Naive B cell (primary cell): ENCODE measurements around the gene AKAP8L. TPM values are rescaled to one million over a fixed set of nuclear protein-coding genes. Genes with fewer than 3 reads are reported as not detected.

Experiments used
- ATAC-seq, 2 donors: fragments of 150-1000 bp; cut with Tn5 transposase; 2 replicates each; pipeline ENCODE4 v1.10.0; 2021; ENCODE audit warnings: low read depth in 2 of 2, mild to moderate bottlenecking in 2 of 2, moderate library complexity in 2 of 2
- DNase-seq: peaks from one replicate; pipeline ENCODE4 v3.0.0; 2022
- H3K27ac Mint-ChIP-seq, 6 donors: one replicate each; pipeline ENCODE4 v1.8.0; 2020 to 2022; ENCODE audit warnings: mild to moderate bottlenecking in 6 of 6, mixed read lengths in 6 of 6, moderate library complexity in 5 of 6, inconsistent platforms in 2 of 6
- H3K27me3 Mint-ChIP-seq, 3 donors: one replicate each; pipeline ENCODE4 v1.8.0; 2021 to 2022; ENCODE audit warnings: mixed read lengths in 3 of 3, mild to moderate bottlenecking in 1 of 3
- H3K36me3 Mint-ChIP-seq, 2 donors: one replicate each; pipeline ENCODE4 v1.8.0; 2020 to 2022; ENCODE audit warnings: mixed read lengths in 2 of 2, inconsistent platforms in 1 of 2, mild to moderate bottlenecking in 1 of 2
- H3K4me1 Mint-ChIP-seq, 3 donors: one replicate each; pipeline ENCODE4 v1.8.0; 2020 to 2022; ENCODE audit warnings: mixed read lengths in 3 of 3, inconsistent platforms in 1 of 3, mild to moderate bottlenecking in 1 of 3, moderate library complexity in 1 of 3
- H3K4me3 Mint-ChIP-seq, 8 donors: one replicate each; pipeline ENCODE4 v1.8.0; 2020 to 2022; ENCODE audit warnings: mild to moderate bottlenecking in 8 of 8, mixed read lengths in 8 of 8, moderate library complexity in 8 of 8, inconsistent platforms in 2 of 8
- H3K9me3 Mint-ChIP-seq, 7 donors: one replicate each; pipeline ENCODE4 v1.8.0; 2020 to 2022; ENCODE audit warnings: mixed read lengths in 7 of 7, mild to moderate bottlenecking in 5 of 7, inconsistent platforms in 2 of 7, moderate library complexity in 1 of 7
- polyA plus RNA-seq, 6 donors: library from polyadenylated mRNA; unstranded; fragments of 300-500 nt; fragmentation: Illumina TruSeq; gene quantifications; one replicate each; pipeline ENCODE4 v1.2.3, GENCODE V29; 2021; ENCODE audit warnings: low read depth in 6 of 6

The AKAP8L gene
- polyA plus RNA-seq, 6 donors from 2014 or later: 37.8 to 103 (median 53.6) TPM

DNA sequence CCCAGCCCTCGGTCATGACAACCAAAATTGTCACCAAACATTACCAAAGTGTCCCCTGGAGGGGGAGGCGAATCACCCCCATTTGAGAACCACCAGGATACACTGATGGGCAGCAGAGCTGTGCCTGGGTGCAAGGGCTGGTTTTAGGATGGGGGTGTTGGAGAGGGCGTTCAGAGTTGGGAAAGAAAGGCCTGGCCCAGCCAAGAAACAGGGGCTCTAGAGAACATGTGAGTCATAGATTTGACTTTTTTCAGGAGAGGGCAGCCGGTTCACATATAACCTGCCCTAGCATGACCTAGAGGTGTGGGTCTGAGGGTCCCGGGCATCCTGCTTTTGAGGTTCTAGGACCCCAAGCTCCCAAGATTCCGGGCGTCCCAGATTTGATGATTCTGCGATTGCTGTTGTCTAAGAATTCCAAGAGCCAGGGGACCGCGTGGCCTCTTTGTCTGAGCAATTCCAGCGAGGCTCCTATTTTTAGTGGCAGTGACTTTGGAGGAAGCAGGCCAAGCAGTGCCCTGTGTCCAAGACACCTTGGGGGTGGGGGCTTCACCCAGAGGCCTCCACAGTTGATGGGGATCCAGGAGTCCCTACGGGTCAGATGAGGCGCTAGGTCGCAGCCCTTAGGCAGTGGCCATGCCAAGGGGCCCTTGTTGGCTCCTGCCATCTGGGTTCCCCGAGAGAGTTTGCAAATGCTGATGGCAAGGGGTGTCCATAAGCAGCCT is 25.9 kb upstream of the AKAP8L start:
- ATAC-seq (no peak), DNase-seq (no peak)
- Mint-ChIP-seq H3K27me3 (no peaks in the 10 kb centered on the region), H3K4me3 (no peak overlapping the region), H3K4me1 (peaks cover 9 to 17% (median 15%) of the 10 kb centered on the region in 3 donors), H3K36me3 (no peaks in the 10 kb centered on the region), H3K27ac (no peak overlapping the region), H3K9me3 (no peaks in the 10 kb centered on the region)

DNA sequence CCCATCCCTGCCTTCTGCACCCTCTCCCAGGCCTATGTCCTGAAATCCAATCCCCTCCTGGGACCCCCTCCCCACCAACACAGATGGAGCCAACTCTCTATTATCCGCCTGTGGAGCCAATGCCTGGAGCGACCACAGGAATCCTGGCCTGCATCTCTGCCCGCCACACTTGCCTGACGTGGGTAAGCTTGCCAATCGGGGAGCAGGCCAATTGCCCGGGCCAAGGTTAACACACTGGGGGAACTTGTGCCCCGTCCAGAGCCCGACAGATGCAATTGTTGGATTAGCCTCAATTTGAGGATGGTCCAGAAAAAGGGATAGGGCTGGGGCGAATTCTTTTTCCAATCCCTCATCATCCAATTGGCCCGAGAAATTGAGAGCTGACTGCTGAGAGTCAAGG is 25.1 kb upstream of the AKAP8L start:
- no peaks in the 10 kb centered on the region for H3K9me3 Mint-ChIP-seq
- peaks cover 7 to 14% (median 11%) of the 10 kb centered on the region in 3 donors for H3K4me1 Mint-ChIP-seq
- H3K4me3 Mint-ChIP-seq: no peak overlapping the region
- H3K36me3 Mint-ChIP-seq: no peaks in the 10 kb centered on the region
- no peaks in the 10 kb centered on the region for H3K27me3 Mint-ChIP-seq
- DNase-seq (no peak), ATAC-seq (no peak)
- no peak overlapping the region for H3K27ac Mint-ChIP-seq

DNA sequence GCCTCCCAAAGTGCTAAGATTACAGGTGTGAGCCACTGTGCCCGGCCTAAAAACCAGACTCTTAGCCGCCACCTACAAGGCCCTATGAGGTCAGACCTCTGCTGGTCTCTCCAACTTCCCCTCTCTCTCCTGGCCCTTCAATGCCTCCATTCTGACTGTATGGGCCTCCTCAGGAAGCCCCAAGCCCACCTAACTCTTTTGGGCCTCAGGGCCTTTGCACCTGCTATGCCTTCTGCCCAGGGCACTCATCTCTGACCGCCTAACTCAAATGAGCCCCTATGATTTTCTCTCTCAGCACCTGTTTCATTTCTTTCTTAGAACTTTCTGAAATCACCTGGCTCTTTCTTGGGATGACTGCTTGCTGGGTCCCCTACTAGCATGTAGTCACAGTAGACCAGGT is 24.5 kb upstream of the AKAP8L start:
- DNase-seq (no peak), ATAC-seq (no peak)
- no peak overlapping the region for H3K27ac Mint-ChIP-seq
- H3K27me3 Mint-ChIP-seq: no peaks in the 10 kb centered on the region
- peaks cover 2 to 9% (median 6%) of the 10 kb centered on the region in 3 donors for H3K4me1 Mint-ChIP-seq
- no peaks in the 10 kb centered on the region for H3K9me3 Mint-ChIP-seq
- H3K36me3 Mint-ChIP-seq: no peaks in the 10 kb centered on the region
- peak overlapping the region in 1 of 8 donors; percentile 29 for H3K4me3 Mint-ChIP-seq

DNA sequence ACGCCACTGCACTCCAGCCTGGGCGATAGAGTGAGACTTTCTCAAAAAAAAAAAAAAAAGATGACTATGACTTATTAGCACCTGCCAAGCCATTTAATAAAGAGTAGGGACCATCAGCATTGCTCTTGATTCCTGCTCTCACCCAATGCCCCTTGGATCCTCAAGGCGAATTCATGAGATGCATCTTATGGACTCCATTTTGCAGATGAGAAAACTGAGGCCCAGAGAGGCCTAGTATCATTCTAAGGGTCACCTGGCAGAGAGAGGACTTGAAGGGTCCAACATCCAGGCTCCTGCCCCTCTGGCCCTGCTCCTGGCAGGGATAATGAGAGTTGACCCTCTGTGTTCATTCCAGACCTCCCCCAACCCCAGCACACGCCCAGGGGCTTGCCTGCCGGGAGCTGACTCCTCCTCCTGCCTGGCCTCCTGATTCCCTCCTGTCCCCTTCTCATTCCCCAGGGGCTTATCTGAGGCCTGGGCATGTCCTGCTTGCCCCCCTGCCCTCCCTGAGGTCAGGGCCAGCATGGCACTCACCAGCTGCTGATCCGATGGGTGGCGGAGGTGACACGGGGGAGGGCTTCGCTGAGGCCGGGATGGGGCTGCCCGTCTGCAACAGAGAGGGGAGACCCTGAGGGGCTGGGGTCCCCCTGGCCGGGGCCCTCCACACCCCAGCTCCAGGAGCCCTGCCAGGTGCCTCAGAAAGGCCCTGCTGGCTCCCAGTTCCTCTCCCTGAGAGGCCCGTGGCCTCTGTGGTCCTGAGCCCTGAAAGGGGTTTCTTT is 23.5 kb upstream of the AKAP8L start:
- Mint-ChIP-seq H3K36me3 (no peaks in the 10 kb centered on the region), H3K4me1 (peaks cover 0 to 6% (median 3%) of the 10 kb centered on the region in 3 donors), H3K4me3 (no peak overlapping the region), H3K9me3 (no peaks in the 10 kb centered on the region), H3K27ac (no peak overlapping the region), H3K27me3 (no peaks in the 10 kb centered on the region)
- ATAC-seq (no peak), DNase-seq (no peak)

DNA sequence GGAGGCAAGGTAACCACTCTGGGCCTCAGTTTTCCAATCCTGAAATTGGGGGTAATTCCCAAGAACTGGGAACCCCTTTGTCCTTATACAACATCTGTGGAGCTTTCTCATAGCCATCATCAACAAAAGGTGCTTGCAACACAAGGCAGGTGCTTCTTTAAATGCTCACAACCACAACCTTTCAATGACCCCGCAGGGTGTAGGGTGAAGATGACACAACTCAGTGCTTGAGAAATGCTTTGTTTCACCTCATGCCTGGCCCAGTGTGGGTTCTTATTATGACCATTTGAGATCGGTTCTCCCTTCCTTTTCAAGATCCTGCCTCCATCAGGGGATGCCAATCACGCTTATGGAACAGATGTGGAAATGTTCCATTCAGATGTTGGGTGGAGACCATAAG is 22.5 kb upstream of the AKAP8L start:
- no peaks in the 10 kb centered on the region for H3K4me1 Mint-ChIP-seq
- ATAC-seq (no peak), DNase-seq (no peak)
- H3K9me3 Mint-ChIP-seq: no peaks in the 10 kb centered on the region
- no peaks in the 10 kb centered on the region for H3K36me3 Mint-ChIP-seq
- H3K27me3 Mint-ChIP-seq: no peaks in the 10 kb centered on the region
- no peak overlapping the region for H3K27ac Mint-ChIP-seq
- no peak overlapping the region for H3K4me3 Mint-ChIP-seq

DNA sequence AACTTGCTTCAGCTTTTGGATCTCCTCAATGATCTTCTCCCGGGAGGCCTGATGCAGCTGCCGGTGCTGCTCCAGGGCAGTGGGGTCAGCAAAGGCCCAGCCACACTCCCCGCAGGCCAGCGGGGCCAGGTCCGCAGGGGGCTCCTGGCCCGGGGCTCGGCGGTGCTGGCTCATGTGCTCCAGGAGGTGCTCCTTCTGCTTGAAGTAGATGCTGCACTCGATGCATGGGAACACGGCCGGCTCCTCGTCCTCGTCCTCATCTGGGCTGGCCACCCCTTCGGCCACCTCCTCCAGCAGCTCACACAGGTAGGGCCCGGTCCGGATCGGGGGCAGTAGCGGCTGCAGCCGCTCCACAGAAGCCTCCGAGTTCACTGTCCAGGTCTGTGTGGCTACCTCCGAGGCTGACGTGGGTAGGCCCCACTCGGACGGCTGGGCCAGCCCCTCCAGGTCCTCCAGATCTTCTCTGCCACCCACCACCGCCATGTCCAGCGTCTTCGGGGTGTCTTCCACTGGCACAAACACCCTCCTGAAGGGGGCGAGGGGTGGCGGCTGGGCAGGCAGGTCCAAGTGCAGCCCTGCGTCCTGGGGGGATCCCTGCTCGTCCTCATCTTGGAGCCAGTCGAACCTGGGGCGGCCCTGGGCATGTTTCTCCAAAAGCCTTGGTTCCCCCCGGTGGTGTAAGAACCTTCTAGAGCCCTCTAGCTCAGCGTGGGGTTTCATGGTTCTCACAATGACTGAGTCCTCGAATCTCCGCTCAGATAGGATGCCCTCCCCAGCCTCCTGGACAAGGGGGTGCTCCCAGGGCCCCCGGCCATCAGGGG is 21.2 kb upstream of the AKAP8L start:
- H3K4me3 Mint-ChIP-seq: no peak overlapping the region
- H3K36me3 Mint-ChIP-seq: no peaks in the 10 kb centered on the region
- H3K9me3 Mint-ChIP-seq: no peaks in the 10 kb centered on the region
- ATAC-seq (no peak), DNase-seq (no peak)
- no peaks in the 10 kb centered on the region for H3K4me1 Mint-ChIP-seq
- H3K27me3 Mint-ChIP-seq: no peaks in the 10 kb centered on the region
- no peak overlapping the region for H3K27ac Mint-ChIP-seq

DNA sequence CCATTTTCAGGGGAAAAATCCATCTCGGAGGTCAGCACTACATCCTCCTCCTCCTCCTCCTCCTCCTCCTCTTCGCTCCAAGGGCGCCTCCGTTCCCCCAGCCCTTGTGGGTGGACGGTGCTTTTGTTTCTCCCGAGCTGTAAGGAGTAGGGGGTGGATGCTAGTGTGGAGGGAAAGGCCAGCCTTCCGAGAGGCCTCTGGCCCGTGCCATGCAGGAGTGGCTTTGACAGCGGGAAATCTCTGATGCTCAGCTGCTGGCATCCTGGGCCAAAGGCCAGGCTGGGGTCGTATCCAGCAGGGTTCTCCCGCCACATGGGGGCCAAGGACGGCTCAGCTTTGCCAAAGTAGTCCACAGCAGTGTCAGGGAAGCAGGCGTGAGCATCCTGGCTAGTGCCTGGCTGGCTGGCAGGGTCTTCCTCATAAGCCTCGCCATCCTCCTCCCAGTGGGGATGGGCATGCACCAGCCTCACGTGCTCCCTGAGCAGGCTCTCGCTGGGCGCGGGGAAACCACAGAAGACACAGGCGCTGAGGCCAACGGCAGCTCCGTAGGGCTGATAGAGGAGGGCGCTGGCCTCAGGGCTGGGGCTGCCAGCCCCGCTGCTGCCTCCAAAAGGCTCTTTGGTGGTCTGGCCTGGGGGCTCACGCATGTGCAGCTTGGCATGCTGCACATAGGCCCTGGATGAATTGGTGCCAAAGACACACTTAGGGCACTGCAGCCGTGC is 20.5 kb upstream of the AKAP8L start:
- no peaks in the 10 kb centered on the region for H3K27me3 Mint-ChIP-seq
- no peak overlapping the region for H3K4me3 Mint-ChIP-seq
- H3K36me3 Mint-ChIP-seq: no peaks in the 10 kb centered on the region

DNA sequence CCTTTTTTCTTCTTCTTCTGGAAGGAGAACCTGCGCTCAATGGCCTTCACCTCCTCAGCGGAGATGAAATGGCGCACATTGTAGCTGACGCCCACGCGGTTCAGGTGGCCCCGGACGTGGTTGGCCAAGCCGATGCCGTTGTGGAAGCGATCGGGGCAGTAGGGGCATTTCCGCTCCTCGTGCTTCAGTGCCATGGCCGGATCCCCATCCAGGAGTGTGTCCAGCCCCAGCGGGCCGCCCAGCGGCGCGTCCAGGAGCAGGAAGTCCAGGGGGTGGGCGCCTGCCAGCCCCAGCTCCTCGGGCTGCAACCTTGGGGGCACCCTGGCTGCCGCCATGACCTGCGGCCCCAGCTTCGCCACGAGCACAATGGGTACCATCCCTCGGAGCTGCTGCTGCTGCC is 19.8 kb upstream of the AKAP8L start:
- DNase-seq (no peak), ATAC-seq (no peak)
- Mint-ChIP-seq H3K4me3 (no peak overlapping the region), H3K9me3 (no peaks in the 10 kb centered on the region), H3K36me3 (no peaks in the 10 kb centered on the region), H3K27me3 (no peaks in the 10 kb centered on the region), H3K4me1 (peaks cover under 1 to 2% (median under 1%) of the 10 kb centered on the region in 3 donors), H3K27ac (no peak overlapping the region)

More for the DNA sequence above, 20.5 kb upstream of the AKAP8L start:
- Mint-ChIP-seq H3K9me3 (no peaks in the 10 kb centered on the region), H3K27ac (no peak overlapping the region), H3K4me1 (no peaks in the 10 kb centered on the region)
- DNase-seq: no peak
- no peak for ATAC-seq

DNA sequence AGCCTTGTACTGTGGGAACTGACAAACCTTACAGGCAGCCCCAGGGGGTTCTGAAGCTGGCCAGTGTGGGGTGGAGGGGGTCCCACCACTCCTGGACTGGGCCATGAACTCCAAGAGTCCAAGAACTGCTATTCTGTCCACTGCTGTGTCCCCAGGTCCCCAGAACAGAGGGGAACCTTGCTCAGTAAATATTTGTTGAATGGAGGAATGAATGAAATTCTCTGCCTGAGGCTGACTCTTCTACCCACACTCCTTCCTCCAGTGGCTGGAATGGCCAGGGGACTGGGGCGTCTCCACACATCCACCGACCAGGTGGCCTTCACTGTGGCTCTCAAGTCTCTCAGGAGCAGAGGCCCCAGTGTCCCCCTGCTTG is 19.3 kb upstream of the AKAP8L start:
- ATAC-seq: no peak
- H3K4me3 Mint-ChIP-seq: peak overlapping the region in 1 of 8 donors; percentile 37
- no peaks in the 10 kb centered on the region for H3K27me3 Mint-ChIP-seq
- H3K4me1 Mint-ChIP-seq: peaks cover 5 to 6% (median 5%) of the 10 kb centered on the region in 3 donors
- no peaks in the 10 kb centered on the region for H3K36me3 Mint-ChIP-seq
- no peak for DNase-seq
- H3K9me3 Mint-ChIP-seq: no peaks in the 10 kb centered on the region
- H3K27ac Mint-ChIP-seq: no peak overlapping the region

DNA sequence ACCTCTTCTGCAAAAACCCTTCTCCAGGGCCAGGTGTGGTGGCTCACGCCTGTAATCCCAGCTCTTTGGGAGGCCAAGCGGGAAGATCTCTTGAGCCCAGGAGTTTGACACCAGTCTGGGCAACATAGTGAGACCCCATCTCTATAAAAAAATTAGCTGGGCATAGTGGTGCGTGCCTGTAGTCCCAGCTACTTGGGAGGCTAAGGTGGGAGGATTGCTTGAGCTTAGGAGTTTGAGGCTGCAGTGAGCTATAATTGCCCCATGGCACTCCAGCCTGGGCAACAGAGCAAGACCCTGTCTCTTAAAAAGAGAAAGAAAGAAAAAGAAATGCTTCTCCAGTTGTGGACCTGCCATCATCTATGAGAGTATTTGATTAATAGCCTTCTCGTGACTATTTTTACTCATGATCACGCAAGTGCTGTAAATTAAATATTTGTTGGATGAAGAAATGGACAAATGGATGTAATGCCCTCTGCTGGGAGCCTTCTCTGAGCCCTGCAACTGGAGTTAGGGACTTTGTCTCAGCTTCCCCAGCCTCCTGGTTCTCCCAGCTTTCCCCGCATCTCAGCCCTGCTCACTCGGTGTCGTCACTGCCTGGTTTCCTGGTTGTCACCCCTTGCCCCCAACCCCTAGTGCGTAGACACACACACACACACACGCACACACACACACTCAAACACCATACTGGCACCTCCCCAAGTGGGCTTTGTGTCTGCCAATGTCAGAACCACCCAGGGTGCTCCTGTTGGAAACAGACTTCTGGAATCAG is 18.8 kb upstream of the AKAP8L start:
- no peaks in the 10 kb centered on the region for H3K27me3 Mint-ChIP-seq
- H3K36me3 Mint-ChIP-seq: no peaks in the 10 kb centered on the region
- no peaks in the 10 kb centered on the region for H3K9me3 Mint-ChIP-seq
- H3K4me3 Mint-ChIP-seq: peak overlapping the region in 1 of 8 donors; percentile 37
- no peak for ATAC-seq
- peak overlapping the region in 1 of 6 donors; percentile 40 for H3K27ac Mint-ChIP-seq
- no peak for DNase-seq
- peaks cover 8 to 10% (median 9%) of the 10 kb centered on the region in 3 donors for H3K4me1 Mint-ChIP-seq

DNA sequence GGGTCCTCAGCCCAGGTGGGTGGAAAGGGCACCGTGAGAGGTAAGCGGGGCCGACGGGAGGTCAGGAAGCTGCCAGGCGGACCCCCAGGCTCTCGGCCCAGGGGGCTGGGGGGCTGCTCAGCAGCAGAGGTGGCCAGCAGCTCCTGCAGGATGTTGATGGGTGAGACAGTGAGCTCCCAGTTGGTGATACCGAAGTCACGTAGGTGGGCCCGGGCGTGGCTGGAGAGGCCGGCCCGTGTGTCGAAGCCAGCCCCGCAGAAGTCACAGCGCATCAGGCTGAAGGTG is 18.0 kb upstream of the AKAP8L start:
- Mint-ChIP-seq H3K36me3 (no peaks in the 10 kb centered on the region), H3K27ac (peak overlapping the region in 1 of 6 donors; percentile 38), H3K4me1 (peaks cover 10 to 14% (median 13%) of the 10 kb centered on the region in 3 donors), H3K4me3 (no peak overlapping the region), H3K27me3 (no peaks in the 10 kb centered on the region), H3K9me3 (no peaks in the 10 kb centered on the region)
- ATAC-seq (no peak), DNase-seq (no peak)

DNA sequence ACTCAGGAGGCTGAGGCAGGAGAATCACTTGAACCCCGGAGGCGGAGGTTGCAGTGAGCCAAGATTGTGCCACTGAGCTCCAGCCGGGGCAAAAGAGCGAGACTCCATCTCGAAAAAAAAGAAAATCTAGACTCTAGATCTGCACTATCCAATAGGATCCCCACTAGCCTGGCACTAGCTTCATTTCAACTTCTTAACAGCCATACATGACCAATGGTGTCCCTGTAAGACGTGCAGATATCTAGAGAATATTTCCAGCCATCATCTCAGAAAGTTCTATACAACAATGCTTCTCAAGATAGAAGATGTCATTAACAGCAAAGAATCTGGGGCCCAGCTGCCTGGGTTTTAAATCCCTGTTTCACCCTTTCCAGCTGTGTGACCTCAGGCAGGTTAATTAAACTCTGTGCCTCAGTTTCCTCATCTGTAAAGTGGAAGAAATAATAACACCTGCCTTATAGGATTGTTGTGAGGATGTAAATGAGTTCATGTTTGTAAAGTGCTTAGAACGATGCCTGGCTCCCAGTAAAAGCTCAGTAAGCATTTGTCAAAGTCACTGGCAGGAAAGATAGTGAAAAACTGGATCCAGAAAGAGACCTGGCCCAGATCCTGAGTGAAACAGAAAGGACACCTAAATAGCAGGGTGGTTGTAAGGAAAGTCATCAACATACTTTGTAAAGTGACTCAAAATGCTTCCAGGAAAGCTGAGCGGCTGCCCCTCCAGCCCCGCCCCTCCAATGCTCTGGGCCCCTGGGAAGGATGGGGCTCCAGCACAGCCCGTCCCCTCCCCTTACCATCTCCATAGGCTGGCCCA is 17.4 kb upstream of the AKAP8L start:
- DNase-seq (no peak), ATAC-seq (no peak)
- H3K4me3 Mint-ChIP-seq: no peak overlapping the region
- no peaks in the 10 kb centered on the region for H3K36me3 Mint-ChIP-seq
- H3K27me3 Mint-ChIP-seq: no peaks in the 10 kb centered on the region
- peak overlapping the region in 1 of 6 donors; percentile 33 for H3K27ac Mint-ChIP-seq
- no peaks in the 10 kb centered on the region for H3K9me3 Mint-ChIP-seq
- H3K4me1 Mint-ChIP-seq: peaks cover 16 to 19% (median 18%) of the 10 kb centered on the region in 3 donors
